IMR-90 (cell line): ENCODE measurements around the gene AKAP6. TPM values are rescaled to one million over a fixed set of nuclear protein-coding genes. Genes with fewer than 3 reads are reported as not detected.
A peak's percentile ranks its signal among the peaks of the same experiment; 100 is the strongest.

Source experiments
- ATAC-seq: fragments of 200-7000 bp; cut with Tn5 transposase; 2 replicates; pipeline ENCODE4 v1.9.1; 2020; ENCODE audit warnings: low read depth, mild to moderate bottlenecking, moderate library complexity
- BruUV-seq: library from RNA; stranded (reverse); fragments of 400-500 nt; replicated peaks from 2 replicates; lab custom pipeline; 2021; lab: Mats Ljungman, UMichigan
- CTCF ChIA-PET: fragments of 300-600 bp; formaldehyde crosslinking; extraction: SDS; loops from one replicate; lab custom pipeline; 2021; ENCODE audit warnings: antibody characterized with exemption; lab: Yijun Ruan, JAX
- POLR2A ChIA-PET: fragments of 300-600 bp; sonication (Branson Sonifier 250); formaldehyde crosslinking; loops from one replicate; lab custom pipeline; 2022; ENCODE audit warnings: antibody characterized with exemption; ENCODE audit not compliant: unreplicated experiment; lab: Charles Lee
- DNase-seq: peaks from one replicate; pipeline ENCODE4 v3.0.0; 2013
- H2AFZ ChIP-seq: replicated peaks from 2 replicates; pipeline ENCODE3; 2013; ENCODE audit warnings: low read length, mild to moderate bottlenecking; ENCODE audit not compliant: poor library complexity
- H2AK5ac ChIP-seq: 2 replicates; pipeline ENCODE4 v1.6.1; 2013; ENCODE audit warnings: low read depth, low read length, inconsistent platforms
- H2AK9ac ChIP-seq: replicated peaks from 2 replicates; pipeline ENCODE3; 2013; ENCODE audit warnings: mild to moderate bottlenecking, low read depth, low read length, moderate library complexity; ENCODE audit not compliant: poor library complexity
- H2BK120ac ChIP-seq: 2 replicates; pipeline ENCODE4 v1.6.1; 2013; ENCODE audit warnings: low read depth, low read length, inconsistent platforms
- H2BK15ac ChIP-seq: 3 replicates; pipeline ENCODE4 v1.6.1; 2013; ENCODE audit warnings: low read depth, low read length, inconsistent platforms
- H2BK20ac ChIP-seq: 2 replicates; pipeline ENCODE4 v1.6.1; 2013; ENCODE audit warnings: low read depth, mild to moderate bottlenecking, inconsistent platforms, low read length, moderate library complexity
- H2BK5ac ChIP-seq: 2 replicates; pipeline ENCODE4 v1.6.1; 2013; ENCODE audit warnings: mild to moderate bottlenecking, low read depth, low read length, inconsistent platforms; ENCODE audit not compliant: poor library complexity, severe bottlenecking
- H3K14ac ChIP-seq: replicated peaks from 2 replicates; pipeline ENCODE4 v1.6.1; 2013; ENCODE audit warnings: low read depth, low read length, inconsistent platforms
- H3K18ac ChIP-seq: 2 replicates; pipeline ENCODE4 v1.6.1; 2013; ENCODE audit warnings: low read depth, low read length, control low read depth
- H3K23ac ChIP-seq: 2 replicates; pipeline ENCODE4 v1.6.1; 2013; ENCODE audit warnings: low read depth, low read length, inconsistent platforms
- H3K27ac ChIP-seq: 2 replicates; pipeline ENCODE4 v1.5.1; 2013; ENCODE audit warnings: mild to moderate bottlenecking, control low read depth, low read length; ENCODE audit not compliant: insufficient read depth
- H3K27me3 ChIP-seq: 2 replicates; pipeline ENCODE4 v1.6.1; 2013; ENCODE audit warnings: low read length; ENCODE audit not compliant: control insufficient read depth, insufficient read depth
- H3K36me3 ChIP-seq: 2 replicates; pipeline ENCODE4 v1.6.1; 2013; ENCODE audit warnings: low read length, mixed read lengths; ENCODE audit not compliant: control insufficient read depth, insufficient read depth
- H3K4ac ChIP-seq: 2 replicates; pipeline ENCODE4 v1.6.1; 2013; ENCODE audit warnings: low read depth, low read length, inconsistent platforms
- H3K4me1 ChIP-seq: 2 replicates; pipeline ENCODE4 v1.6.1; 2013; ENCODE audit warnings: low read length, mixed read lengths; ENCODE audit not compliant: control insufficient read depth, insufficient read depth
- H3K4me2 ChIP-seq: 2 replicates; pipeline ENCODE4 v1.6.1; 2013; ENCODE audit warnings: low read depth, mild to moderate bottlenecking, control low read depth, low read length, moderate library complexity
- H3K4me3 ChIP-seq: 2 replicates; pipeline ENCODE4 v1.5.1; 2013; ENCODE audit warnings: low read depth, mild to moderate bottlenecking, control low read depth, low read length, moderate library complexity; ENCODE audit not compliant: insufficient read depth
- H3K56ac ChIP-seq: 2 replicates; pipeline ENCODE4 v1.6.1; 2013; ENCODE audit warnings: low read length, inconsistent platforms; ENCODE audit not compliant: insufficient read depth; ENCODE audit errors: extremely low read depth
- H3K79me1 ChIP-seq, 2 experiments: 2 replicates each; pipeline ENCODE4 v1.6.1; 2013; ENCODE audit warnings: low read length in 2 of 2, inconsistent platforms in 1 of 2, low read depth in 1 of 2
- H3K9ac ChIP-seq: 2 replicates; pipeline ENCODE4 v1.6.1; 2013; ENCODE audit warnings: low read depth, low read length, control low read depth
- H3K9me1 ChIP-seq: 2 replicates; pipeline ENCODE4 v1.6.1; 2013; ENCODE audit warnings: low read length, inconsistent platforms; ENCODE audit not compliant: insufficient read depth
- H3K9me3 ChIP-seq: 2 replicates; pipeline ENCODE4 v1.6.1; 2013; ENCODE audit warnings: low read length; ENCODE audit not compliant: control insufficient read depth, insufficient read depth
- H4K20me1 ChIP-seq: 2 replicates; pipeline ENCODE4 v1.6.1; 2013; ENCODE audit warnings: low read length, inconsistent platforms; ENCODE audit not compliant: insufficient read depth
- H4K5ac ChIP-seq: 2 replicates; pipeline ENCODE4 v1.6.1; 2013; ENCODE audit warnings: mild to moderate bottlenecking, low read depth, low read length, control low read depth
- H4K8ac ChIP-seq, 2 experiments: 2 replicates each; pipeline ENCODE4 v1.6.1; 2013; ENCODE audit warnings: low read depth in 2 of 2, low read length in 2 of 2, control low read depth in 1 of 2, inconsistent platforms in 1 of 2
- H4K91ac ChIP-seq: 2 replicates; pipeline ENCODE4 v1.6.1; 2013; ENCODE audit warnings: low read depth, low read length, inconsistent platforms; ENCODE audit not compliant: insufficient read depth
- CEBPB ChIP-seq: IDR thresholded peaks from 2 replicates; pipeline ENCODE4 v1.6.1; 2012; ENCODE audit warnings: low read depth, low read length, improper control_type of control experiment
- CHD1 ChIP-seq: IDR thresholded peaks from 2 replicates; pipeline ENCODE4 v1.6.1; 2012; ENCODE audit warnings: low read depth, low read length, improper control_type of control experiment
- RAD21 ChIP-seq: IDR thresholded peaks from 2 replicates; pipeline ENCODE4 v1.6.1; 2012; ENCODE audit warnings: low read length, improper control_type of control experiment
- USF2 ChIP-seq: fragments of 150-350 bp; IDR thresholded peaks from 2 replicates; pipeline ENCODE4 v1.6.1; 2017; ENCODE audit warnings: mild to moderate bottlenecking, antibody characterized with exemption, low read length, low read depth
- WGBS, 2 experiments: methylation state at CpG; one replicate each; pipeline versions ENCODE4 v1.1.5 to v1.1.7; 2013; ENCODE audit warnings: missing lambda C conversion rate in 2 of 2; ENCODE audit not compliant: insufficient read length in 1 of 2; ENCODE audit errors: extremely low coverage in 2 of 2; 5-methylcytosine and 5-hydroxymethylcytosine counted together
- dilution Hi-C: fragments of 300-500 bp; cut with HindIII; formaldehyde crosslinking; loops from one replicate; pipeline ENCODE4 v1.14.3; 2018; ENCODE audit warnings: low sequenced_read_pairs; ENCODE audit not compliant: unreplicated experiment
- in situ Hi-C: fragments of 300-500 bp; cut with MboI; formaldehyde crosslinking; loops from 3 replicates; pipeline ENCODE4 v1.14.3; 2019; ENCODE audit warnings: low sequenced_read_pairs, inconsistent platforms, mixed read lengths
- intact Hi-C: fragments of 100-400 bp; cut with micrococcal nuclease; formaldehyde crosslinking; loops from 2 replicates; pipeline ENCODE4 v1.10.0; 2022
- polyA plus RNA-seq, 3 experiments: library from polyadenylated mRNA; depleted of rRNA; stranded (reverse); fragments of >200 nt; gene quantifications; 2 replicates each; pipeline ENCODE4 v1.2.3, GENCODE V29; 2012; ENCODE audit warnings: low replicate concordance in 1 of 3
- total RNA-seq: library from RNA; depleted of rRNA; stranded (reverse); fragments of >200 nt; gene quantifications from 2 replicates; pipeline ENCODE4 v1.2.3, GENCODE V29; 2012

The AKAP6 gene
- total and polyA plus RNA-seq, 2 of the 4 experiments (the other 2 are of a cell fraction), result 0.22 to 1.6 TPM

- H3K27me3 ChIP-seq, result no peaks in the 10 kb centered on the region; the same call in 1 of the 2 replicates
- no peak overlapping the region for H3K14ac ChIP-seq
- H2AK5ac ChIP-seq, result no peak overlapping the region
- no peak overlapping the region for H3K4me3 ChIP-seq
- no peak overlapping the region; the same call in 1 of the 2 replicates for H3K18ac ChIP-seq
- peak overlapping the region; percentile 61; the same call in 1 of the 2 replicates for H3K4me2 ChIP-seq
- DNase-seq (peak; percentile 4), ATAC-seq (peak; percentile 63)
- POLR2A ChIA-PET, result no interaction called here
- no peak overlapping the region for H4K5ac ChIP-seq
- no CpG with 5 or more reads among the region's 7 CpGs for WGBS, 2 experiments
- H2BK20ac ChIP-seq, result no peak overlapping the region
- H2AFZ ChIP-seq, result no peak overlapping the region
- H4K91ac ChIP-seq, result no peak overlapping the region
- H3K27ac ChIP-seq, result peak overlapping the region; percentile 75; the same call in 1 of the 2 replicates
- no peak for TF ChIP-seq CHD1
- TF ChIP-seq RAD21, result no peak
- TF ChIP-seq USF2, result no peak
- no peak for TF ChIP-seq CEBPB
- no peak overlapping the region for H2BK5ac ChIP-seq
- intact Hi-C loops (no loop called here), dilution Hi-C loops (no loop called here), in situ Hi-C loops (no loop called here)
- no peak overlapping the region for H2BK15ac ChIP-seq
- H3K9me1 ChIP-seq, result no peaks in the 10 kb centered on the region
- no peak overlapping the region for H3K9ac ChIP-seq
- H3K36me3 ChIP-seq, result no peaks in the 10 kb centered on the region
- no peaks in the 10 kb centered on the region for H3K79me1 ChIP-seq
- H4K8ac ChIP-seq, result no peak overlapping the region
- no TSS peak for BruUV-seq
- peak overlapping the region; percentile 14; the same call in 1 of the 2 replicates for H2BK120ac ChIP-seq
- no peak overlapping the region for H3K56ac ChIP-seq
- no peak overlapping the region for H3K23ac ChIP-seq
- no peak overlapping the region for H3K4ac ChIP-seq
- no peaks in the 10 kb centered on the region for H3K9me3 ChIP-seq
- peaks cover 6% of the 10 kb centered on the region for H3K4me1 ChIP-seq
- H2AK9ac ChIP-seq, result no peak overlapping the region
- no peaks in the 10 kb centered on the region for H4K20me1 ChIP-seq
- CTCF ChIA-PET, result no interaction called here
Observed at GRCh38 chr14:32821964-32822653, 493.0 kb downstream of the AKAP6 start.
